Motor neuron (in vitro differentiated cells): ENCODE measurements around the gene ERC1. TPM values are rescaled to one million over a fixed set of nuclear protein-coding genes. Genes with fewer than 3 reads are reported as not detected.

Experiments
- ATAC-seq, 8 experiments: fragments of 200-7000 bp; cut with Tn5 transposase; replicated peaks in 6 of 8; 2 replicates each; pipeline ENCODE4 v1.8.0; 2021; ENCODE audit warnings: mild to moderate bottlenecking in 8 of 8, moderate library complexity in 8 of 8
- H3K27ac ChIP-seq, 2 donors: fragments of 250-450 bp; sonication (Bioruptor Pico); 2 replicates each; pipeline ENCODE4 v1.9.0; 2021; ENCODE audit warnings: antibody characterized with exemption in 2 of 2, mild to moderate bottlenecking in 2 of 2, moderate library complexity in 1 of 2
- H3K4me1 ChIP-seq, 2 donors: fragments of 250-450 bp; sonication (Bioruptor Pico); replicated peaks in 1 of 2; 2 replicates each; pipeline ENCODE4 v1.6.1; 2021; ENCODE audit warnings: antibody characterized with exemption in 2 of 2, mild to moderate bottlenecking in 2 of 2, moderate library complexity in 1 of 2
- H3K4me3 ChIP-seq, 5 donors: fragments of 250-450 bp; sonication (Bioruptor Pico); 2 replicates each; pipeline ENCODE4 v1.9.0; 2021; ENCODE audit warnings: antibody characterized with exemption in 5 of 5, mild to moderate bottlenecking in 5 of 5, moderate library complexity in 4 of 5
- WGBS, 10 experiments: fragments of 450-650 bp; shearing (Covaris generic); methylation state at CpG; one replicate each; pipeline ENCODE4 v1.0.0; 2022; 5-methylcytosine and 5-hydroxymethylcytosine counted together
- in situ Hi-C, 9 experiments: fragments of 400-800 bp; cut with MboI; loops; one replicate each; pipeline ENCODE4 v1.15.0; 2021; ENCODE audit warnings: low sequenced_read_pairs in 9 of 9, low pct_unique_long_range_greater_than_20kb in 2 of 9; ENCODE audit not compliant: unreplicated experiment in 9 of 9
- total RNA-seq, 8 experiments: library from RNA; unstranded; fragments of 300-600 nt; gene quantifications; 2 replicates each; pipeline versions ENCODE4 v1.2.3 to v1.2.4, GENCODE V29; 2022

The ERC1 gene
- total RNA-seq, 8 experiments from 2014 or later = 15.1 to 53.8 (median 34.6) TPM

DNA sequence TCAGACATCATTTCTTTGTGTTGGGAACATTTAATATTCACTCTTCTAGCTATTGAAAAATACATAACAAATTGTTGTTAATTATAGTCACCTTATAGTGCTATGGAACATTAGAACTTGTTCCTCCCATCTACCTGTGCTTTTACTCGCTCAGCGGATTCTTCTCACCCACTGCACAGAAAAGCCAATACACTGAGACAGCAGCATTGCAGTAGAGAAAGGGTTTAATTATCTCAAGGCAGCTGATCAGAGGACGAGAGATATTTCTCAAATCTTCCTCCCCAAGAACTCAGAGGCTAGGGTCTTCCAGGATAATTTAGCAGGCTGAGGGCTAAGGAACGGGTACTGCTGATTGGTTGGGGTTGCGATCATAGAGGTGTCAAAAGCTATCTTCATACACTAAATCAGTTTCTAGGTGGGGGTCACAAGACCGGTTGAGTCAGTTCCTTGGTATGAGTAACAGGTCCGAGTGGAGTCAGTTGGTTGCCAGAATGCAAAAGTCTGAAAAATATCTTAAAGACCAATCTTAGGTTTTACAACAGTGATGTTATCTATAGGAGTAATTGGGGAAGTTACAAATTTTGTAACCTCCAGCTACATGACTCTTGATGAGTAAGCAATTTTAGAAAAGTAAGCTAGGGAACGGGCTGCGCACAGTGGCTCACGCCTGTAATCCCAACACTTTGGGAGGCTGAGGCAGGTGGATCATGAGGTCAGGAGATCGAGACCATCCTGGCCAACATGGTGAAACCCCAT lies 430.2 kb downstream of the ERC1 start:
- Histone ChIP-seq H3K27ac (no peak overlapping the region), H3K4me1 (no peaks in the 10 kb centered on the region), H3K4me3 (no peak overlapping the region)
- WGBS, 10 experiments = 89 to 100% (median 96%) methylated on average over 2 to 9 of the region's 11 CpGs; no CpG with 5 or more reads in 2 of the 10 experiments
- ATAC-seq = no peak
- in situ Hi-C loops = no loop called here

GRCh38 chr12:1422604-1423315 lies 431.7 kb downstream of the ERC1 start:
- Histone ChIP-seq H3K4me1 (no peaks in the 10 kb centered on the region), H3K4me3 (no peak overlapping the region), H3K27ac (no peak overlapping the region)
- in situ Hi-C loops = no loop called here
- 70 to 100% (median 95%) methylated on average over 1 to 4 of the region's 4 CpGs for WGBS, 10 experiments
- no peak for ATAC-seq

DNA sequence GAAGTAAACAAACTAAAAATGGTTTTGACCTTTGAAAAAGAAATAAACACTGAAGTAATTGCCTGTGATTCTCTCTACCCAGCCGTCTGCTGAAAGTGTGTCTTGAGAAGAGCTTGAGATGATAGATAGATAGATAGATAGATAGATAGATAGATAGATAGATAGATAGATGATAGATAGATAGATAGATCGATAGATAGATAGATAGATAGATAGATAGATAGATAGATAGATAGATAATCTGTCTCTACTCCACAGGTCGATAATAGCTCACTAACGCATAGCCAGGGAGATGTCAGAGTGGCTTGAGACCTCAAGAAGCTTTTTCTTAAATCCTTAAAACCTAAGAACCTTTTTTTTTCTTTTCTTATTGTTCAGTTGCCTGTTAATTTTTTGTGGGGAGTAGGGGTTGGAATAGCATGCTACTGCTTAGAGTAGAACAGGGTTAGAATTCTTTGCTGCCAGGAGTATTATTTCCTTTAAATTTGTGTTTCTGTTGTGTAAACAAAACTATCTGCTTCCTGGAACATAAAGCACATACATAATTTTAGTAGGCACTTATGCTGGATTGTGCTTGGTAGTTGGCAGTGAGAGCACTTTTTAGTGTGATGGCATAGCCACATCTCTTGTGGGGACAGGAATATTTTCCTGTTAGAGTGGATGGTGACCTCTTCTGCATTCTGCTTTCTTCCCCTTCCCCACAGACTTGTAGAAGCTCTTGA lies 433.8 kb downstream of the ERC1 start:
- in situ Hi-C loops = no loop called here
- H3K4me3 ChIP-seq = no peak overlapping the region
- ATAC-seq = peak in 1 of 8 experiments; percentile 39
- WGBS, 10 experiments = 55 to 100% (median 86%) methylated on average over 1 to 4 of the region's 4 CpGs
- H3K27ac ChIP-seq = no peak overlapping the region
- no peaks in the 10 kb centered on the region for H3K4me1 ChIP-seq

GRCh38 chr12:1425396-1425729 lies 434.3 kb downstream of the ERC1 start:
- Histone ChIP-seq H3K4me3 (no peak overlapping the region), H3K27ac (no peak overlapping the region), H3K4me1 (no peaks in the 10 kb centered on the region)
- in situ Hi-C loops = no loop called here
- ATAC-seq = no peak
- WGBS, 10 experiments = 93 to 100% (median 100%) methylated on average over 1 to 3 of the region's 3 CpGs; no CpG with 5 or more reads in 2 of the 10 experiments

DNA sequence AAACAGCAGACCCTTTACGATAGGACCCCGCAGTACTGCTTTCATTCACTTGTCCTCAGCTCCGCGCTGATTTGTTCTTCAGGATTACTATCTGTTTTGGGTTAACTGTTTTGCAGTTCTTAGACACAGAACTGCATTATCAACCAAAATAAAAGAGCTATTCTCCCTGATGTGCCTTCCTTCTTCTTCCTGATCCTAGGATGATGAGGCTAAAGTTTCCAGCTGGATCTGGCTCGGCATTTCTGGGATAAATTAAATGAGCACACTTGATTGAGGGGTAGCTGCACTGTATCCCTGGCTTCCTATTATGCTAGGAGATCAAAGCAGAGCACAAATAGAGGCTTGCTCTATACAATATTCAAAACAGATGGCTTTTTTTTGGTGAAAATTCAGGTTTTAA lies 437.6 kb downstream of the ERC1 start:
- no peak overlapping the region for H3K4me3 ChIP-seq
- H3K4me1 ChIP-seq = no peaks in the 10 kb centered on the region
- ATAC-seq = no peak
- 25 to 100% (median 89%) methylated on average over 2 to 5 of the region's 5 CpGs for WGBS, 10 experiments
- in situ Hi-C loops = no loop called here
- no peak overlapping the region for H3K27ac ChIP-seq

- WGBS, 10 experiments = 0 to 100% (median 97%) methylated on average over 1 to 3 of the region's 4 CpGs; no CpG with 5 or more reads in 4 of the 10 experiments
- H3K4me1 ChIP-seq = no peaks in the 10 kb centered on the region
- no peak overlapping the region for H3K27ac ChIP-seq
- in situ Hi-C loops = no loop called here
- ATAC-seq = peak in 1 of 8 experiments; percentile 34
- H3K4me3 ChIP-seq = no peak overlapping the region
These were observed 439.0 kb downstream of the ERC1 start for GRCh38 chr12:1429980-1430379.

DNA sequence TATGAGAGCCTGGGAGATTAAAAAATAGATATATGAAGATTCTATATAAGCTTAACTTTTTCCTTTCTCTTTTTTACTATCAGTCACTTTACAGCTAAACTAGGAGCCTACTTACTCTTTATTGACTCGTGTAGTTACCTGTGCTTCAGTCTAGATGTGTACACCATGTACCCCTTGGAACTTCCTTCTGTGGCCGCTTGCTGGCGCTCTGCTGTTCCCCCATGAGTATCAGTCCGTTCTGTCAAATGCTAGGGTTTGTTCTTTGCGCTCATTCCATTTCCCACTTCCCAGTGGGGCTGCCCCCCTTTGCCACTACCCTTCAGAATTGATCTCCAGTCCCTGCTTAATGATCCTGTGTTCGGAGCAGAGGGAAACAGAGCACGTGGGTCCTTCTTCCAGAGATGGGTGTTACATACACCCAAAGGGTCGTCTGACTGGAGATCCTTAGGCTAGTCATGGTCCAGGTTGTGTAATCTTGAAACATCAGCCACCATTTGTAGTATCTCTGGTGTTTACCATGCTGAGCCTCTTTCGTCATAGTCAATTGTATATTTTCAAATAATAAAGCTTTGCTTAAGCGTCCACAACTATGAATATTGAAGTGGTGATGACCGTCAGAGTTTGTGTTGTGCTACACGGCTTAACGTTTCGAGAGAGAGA lies 443.4 kb downstream of the ERC1 start:
- no peak overlapping the region for H3K27ac ChIP-seq
- no peak for ATAC-seq
- 78 to 100% (median 88%) methylated on average over 1 to 12 of the region's 14 CpGs for WGBS, 10 experiments

DNA sequence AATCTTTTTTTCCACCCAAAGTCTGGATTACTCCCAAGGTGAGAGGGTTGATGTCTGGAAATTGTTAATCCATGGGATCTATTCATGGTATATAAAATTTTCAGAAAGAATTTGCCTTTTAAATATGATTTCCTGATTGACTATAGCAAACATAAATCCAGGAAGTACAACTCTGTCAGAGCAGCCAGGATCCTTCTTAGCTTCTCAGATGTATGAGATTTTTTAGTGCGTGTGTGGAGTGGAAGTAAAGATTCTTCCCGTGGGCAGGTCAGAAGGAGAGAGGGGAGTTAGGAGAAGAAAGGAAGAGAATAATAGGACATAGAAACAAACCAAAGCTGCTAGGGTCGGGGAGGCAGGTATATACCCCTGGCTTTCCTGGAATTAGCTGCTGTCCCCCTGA lies 444.0 kb downstream of the ERC1 start:
- WGBS, 10 experiments = 52 to 100% (median 90%) methylated on average over 1 to 3 of the region's 3 CpGs; no CpG with 5 or more reads in 1 of the 10 experiments
- no peak for ATAC-seq
- H3K4me3 ChIP-seq = no peak overlapping the region
- in situ Hi-C loops = no loop called here
- H3K27ac ChIP-seq = no peak overlapping the region
- no peaks in the 10 kb centered on the region for H3K4me1 ChIP-seq

More for the DNA sequence above, 443.4 kb downstream of the ERC1 start:
- in situ Hi-C loops = no loop called here
- H3K4me3 ChIP-seq = no peak overlapping the region
- no peaks in the 10 kb centered on the region for H3K4me1 ChIP-seq

- in situ Hi-C loops = no loop called here
- Histone ChIP-seq H3K4me1 (no peaks in the 10 kb centered on the region), H3K4me3 (no peak overlapping the region), H3K27ac (no peak overlapping the region)
- ATAC-seq = no peak
- WGBS, 10 experiments = 29 to 100% (median 91%) methylated on average over 1 to 3 of the region's 3 CpGs; no CpG with 5 or more reads in 6 of the 10 experiments
These were observed 444.4 kb downstream of the ERC1 start for GRCh38 chr12:1435456-1435855.

DNA sequence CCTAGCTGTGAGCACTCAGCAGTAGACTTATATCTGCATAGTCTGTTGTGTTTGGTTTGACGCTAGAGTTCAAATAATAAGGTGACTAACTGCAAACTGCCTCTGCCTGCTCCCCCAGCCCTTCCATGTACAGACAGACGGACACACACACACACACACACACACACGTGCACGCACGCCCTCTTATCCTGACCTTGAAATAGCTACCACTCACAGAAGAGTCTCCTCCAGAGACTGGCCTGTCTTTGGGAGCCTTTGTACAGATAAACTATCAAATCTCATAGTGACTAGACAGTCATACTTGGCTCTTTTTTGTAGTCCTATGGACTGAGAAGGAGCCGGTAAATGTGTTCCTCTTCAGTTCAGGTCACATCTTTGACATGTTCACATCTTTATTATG lies 445.0 kb downstream of the ERC1 start:
- H3K4me3 ChIP-seq = no peak overlapping the region
- no peaks in the 10 kb centered on the region for H3K4me1 ChIP-seq
- H3K27ac ChIP-seq = no peak overlapping the region
- in situ Hi-C loops = no loop called here
- WGBS, 10 experiments = 76 to 100% (median 95%) methylated on average over 1 to 5 of the region's 6 CpGs; no CpG with 5 or more reads in 4 of the 10 experiments
- no peak for ATAC-seq

GRCh38 chr12:1436981-1437380 lies 446.0 kb downstream of the ERC1 start:
- in situ Hi-C loops = no loop called here
- no peak for ATAC-seq
- Histone ChIP-seq H3K4me1 (no peaks in the 10 kb centered on the region), H3K4me3 (no peak overlapping the region), H3K27ac (no peak overlapping the region)
- 75 to 100% (median 93%) methylated on average over 1 to 3 of the region's 3 CpGs; no CpG with 5 or more reads in 3 of the 10 experiments for WGBS, 10 experiments

GRCh38 chr12:1439201-1439600 lies 448.2 kb downstream of the ERC1 start:
- H3K4me1 ChIP-seq = no peaks in the 10 kb centered on the region
- WGBS, 10 experiments = 80 to 100% (median 88%) methylated on average over 1 of the region's 1 CpG; no CpG with 5 or more reads in 2 of the 10 experiments
- no peak overlapping the region for H3K4me3 ChIP-seq
- H3K27ac ChIP-seq = no peak overlapping the region
- no peak for ATAC-seq
- in situ Hi-C loops = no loop called here

DNA sequence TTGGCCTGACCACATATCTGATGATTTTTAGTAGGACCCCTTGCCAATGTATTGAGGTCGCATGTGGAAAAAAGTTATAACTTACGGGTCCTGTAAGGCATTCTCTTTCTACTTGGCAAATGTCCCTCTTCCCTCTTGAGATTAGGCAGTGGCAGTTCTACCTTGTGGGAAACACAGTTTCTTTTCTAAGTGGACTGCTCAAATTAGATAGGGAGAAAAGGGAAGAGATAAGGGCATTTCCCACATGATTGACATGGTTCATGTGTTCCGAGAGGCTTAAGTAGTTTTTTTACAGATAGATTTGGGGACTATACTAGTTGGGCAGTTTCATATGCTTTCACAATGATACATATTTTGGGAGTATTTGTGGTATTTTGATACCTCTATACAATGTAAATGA lies 448.7 kb downstream of the ERC1 start:
- H3K4me3 ChIP-seq = no peak overlapping the region
- no peak for ATAC-seq
- no peaks in the 10 kb centered on the region for H3K4me1 ChIP-seq
- in situ Hi-C loops = no loop called here
- no peak overlapping the region for H3K27ac ChIP-seq
- 83 to 100% (median 93%) methylated on average over 1 to 3 of the region's 3 CpGs for WGBS, 10 experiments
